Stimulated activated CD8-positive, alpha-beta memory T cell treated with anti-CD3 and anti-CD28 coated beads, Interleukin-4, amount 100 ng/mL, for 24 hours (primary cell): Measurements from ENCODE around the gene MACROD2.

Experiments used
- DNase-seq: peaks from one replicate; pipeline ENCODE4 v3.0.0-alpha.2; 2020; ENCODE audit warnings: low read depth

MACROD2 gene

GRCh38 chr20:15814911-15815310, 1819.6 kb downstream of the MACROD2 start:
- no peak for DNase-seq

- no peak for DNase-seq
Observed at GRCh38 chr20:15817351-15817750, 1822.0 kb downstream of the MACROD2 start.

- DNase-seq = no peak
Observed at GRCh38 chr20:15818651-15819071, 1823.3 kb downstream of the MACROD2 start.

- no peak for DNase-seq
Observed at GRCh38 chr20:15823718-15824117, 1828.4 kb downstream of the MACROD2 start.

- DNase-seq = no peak
Observed at GRCh38 chr20:15827628-15828027, 1832.3 kb downstream of the MACROD2 start.

- DNase-seq = no peak
Observed at GRCh38 chr20:15831201-15831600, 1835.9 kb downstream of the MACROD2 start.

GRCh38 chr20:15832512-15832911, 1837.2 kb downstream of the MACROD2 start:
- DNase-seq = no peak

- DNase-seq = no peak
Observed at GRCh38 chr20:15834857-15835256, 1839.5 kb downstream of the MACROD2 start.

GRCh38 chr20:15835811-15836210, 1840.5 kb downstream of the MACROD2 start:
- DNase-seq = no peak

- DNase-seq = no peak
Observed at GRCh38 chr20:15836634-15837033, 1841.3 kb downstream of the MACROD2 start.

- no peak for DNase-seq
Observed at GRCh38 chr20:15837563-15837962, 1842.2 kb downstream of the MACROD2 start.

GRCh38 chr20:15838466-15838865, 1843.2 kb downstream of the MACROD2 start:
- DNase-seq = no peak

GRCh38 chr20:15840636-15841301, 1845.5 kb downstream of the MACROD2 start:
- DNase-seq = no peak

GRCh38 chr20:15842872-15843271, 1847.6 kb downstream of the MACROD2 start:
- DNase-seq = no peak

GRCh38 chr20:15843777-15844176, 1848.5 kb downstream of the MACROD2 start:
- DNase-seq = no peak

GRCh38 chr20:15847196-15847784, 1852.0 kb downstream of the MACROD2 start:
- DNase-seq = no peak

- no peak for DNase-seq
Observed at GRCh38 chr20:15848126-15848525, 1852.8 kb downstream of the MACROD2 start.

- DNase-seq = no peak
Observed at GRCh38 chr20:15848995-15849610, 1853.8 kb downstream of the MACROD2 start.

GRCh38 chr20:15851576-15852215, 1856.4 kb downstream of the MACROD2 start:
- DNase-seq = no peak

- no peak for DNase-seq
Observed at GRCh38 chr20:15854911-15855310, 1859.6 kb downstream of the MACROD2 start.

- DNase-seq = no peak
Observed at GRCh38 chr20:15857173-15857784, 1862.0 kb downstream of the MACROD2 start.

- no peak for DNase-seq
Observed at GRCh38 chr20:15859061-15859460, 1863.7 kb downstream of the MACROD2 start.

- no peak for DNase-seq
Observed at GRCh38 chr20:15860850-15861249, 1865.5 kb downstream of the MACROD2 start.
